GM19025 (cell line): ENCODE data around the gene IL4R.
"Not testable (repeated sequence)": the region's sequence is repeated elsewhere in the genome, so short reads cannot be mapped to it uniquely, and the experiment has no call there.

Source experiments
- ATAC-seq: cut with Tn5 transposase; IDR thresholded peaks from one replicate; pipeline ENCODE4 v1.9.1; 2021; ENCODE audit warnings: mild to moderate bottlenecking, low read depth, moderate library complexity; ENCODE audit not compliant: unreplicated experiment

Gene IL4R

GRCh38 chr16:27287887-27288286 lies 25.9 kb upstream of the IL4R start:
- no peak for ATAC-seq

GRCh38 chr16:27288313-27288712 lies 25.5 kb upstream of the IL4R start:
- ATAC-seq = not testable (repeated sequence)

GRCh38 chr16:27289669-27290068 lies 24.1 kb upstream of the IL4R start:
- ATAC-seq = no peak

GRCh38 chr16:27290562-27290961 lies 23.2 kb upstream of the IL4R start:
- ATAC-seq = no peak

- no peak for ATAC-seq
Observed at GRCh38 chr16:27291106-27291505, 22.7 kb upstream of the IL4R start.

GRCh38 chr16:27291722-27292240 lies 22.0 kb upstream of the IL4R start:
- no peak for ATAC-seq

- ATAC-seq = no peak
Observed at GRCh38 chr16:27293343-27293742, 20.4 kb upstream of the IL4R start.

- ATAC-seq = no peak
Observed at GRCh38 chr16:27298132-27298531, 15.6 kb upstream of the IL4R start.

- no peak for ATAC-seq
Observed at GRCh38 chr16:27301236-27301861, 12.4 kb upstream of the IL4R start.

- ATAC-seq = no peak
Observed at GRCh38 chr16:27302126-27302525, 11.6 kb upstream of the IL4R start.

- ATAC-seq = no peak
Observed at GRCh38 chr16:27303256-27304100, 10.3 kb upstream of the IL4R start.

- no peak for ATAC-seq
Observed at GRCh38 chr16:27304102-27304501, 9.7 kb upstream of the IL4R start.

GRCh38 chr16:27304881-27305745 lies 8.7 kb upstream of the IL4R start:
- ATAC-seq = no peak

GRCh38 chr16:27305839-27306442 lies 7.8 kb upstream of the IL4R start:
- ATAC-seq = no peak

- no peak for ATAC-seq
Observed at GRCh38 chr16:27308792-27309191, 5.0 kb upstream of the IL4R start.

- no peak for ATAC-seq
Observed at GRCh38 chr16:27310576-27311447, 3.0 kb upstream of the IL4R start.

GRCh38 chr16:27311448-27311830 lies 2.3 kb upstream of the IL4R start:
- no peak for ATAC-seq

GRCh38 chr16:27311897-27312303 lies 1.9 kb upstream of the IL4R start:
- ATAC-seq = no peak

GRCh38 chr16:27312580-27313421 lies 973 bp upstream of the IL4R start:
- ATAC-seq = no peak
